Endothelial cell of umbilical vein (primary cell): Measurements from ENCODE around the gene CLDN11. TPM values are rescaled to one million over a fixed set of nuclear protein-coding genes. Genes with fewer than 3 reads are reported as not detected.

Experiments used
- BruUV-seq: library from RNA; stranded (reverse); fragments of 400-500 nt; replicated peaks from 2 replicates; lab custom pipeline; 2021; lab: Mats Ljungman, UMichigan
- CTCF ChIA-PET: fragments of 300-600, 350-600 bp; sonication (Branson Sonifier 250); formaldehyde crosslinking; loops from one replicate; lab custom pipeline; 2021; ENCODE audit warnings: antibody characterized with exemption, inconsistent platforms; lab: Charles Lee
- POLR2A ChIA-PET: fragments of 300-600, 350-600 bp; sonication (Branson Sonifier 250); formaldehyde crosslinking; loops from one replicate; lab custom pipeline; 2021; ENCODE audit warnings: antibody characterized with exemption, inconsistent platforms; lab: Charles Lee
- DNase-seq: peaks from one replicate; pipeline ENCODE4 v3.0.0-alpha.2; 2011; ENCODE audit warnings: low read depth, low spot score
- FAIRE-seq: peaks from 2 replicates; lab custom pipeline; 2011; peaks lifted over from hg19 to GRCh38; lab: Jason Lieb, UNC
- H2AFZ ChIP-seq: 2 replicates; pipeline ENCODE4 v1.6.0; 2012; ENCODE audit warnings: low read depth, low read length, control low read depth, inconsistent platforms
- H3K27ac ChIP-seq: 2 replicates; pipeline ENCODE4 v1.5.1; 2011; ENCODE audit warnings: low read depth, mild to moderate bottlenecking, control low read depth, low read length, moderate library complexity; ENCODE audit not compliant: insufficient read depth
- H3K27me3 ChIP-seq, 2 experiments: 2 replicates each; pipeline versions ENCODE4 v1.6.0 to v1.6.1; 2011; ENCODE audit warnings: low read length in 2 of 2, mixed read lengths in 1 of 2; ENCODE audit not compliant: control insufficient read depth in 2 of 2, insufficient read depth in 2 of 2
- H3K36me3 ChIP-seq, 2 experiments: 2 replicates in 1 of 2; 3 replicates in 1 of 2; pipeline ENCODE4 v1.5.1; 2011; ENCODE audit warnings: low read length in 2 of 2, mild to moderate bottlenecking in 1 of 2, moderate library complexity in 1 of 2; ENCODE audit not compliant: control insufficient read depth in 2 of 2, insufficient read depth in 2 of 2; ENCODE audit errors: extremely low read depth in 1 of 2
- H3K4me1 ChIP-seq: 3 replicates; pipeline ENCODE4 v1.5.1; 2011; ENCODE audit warnings: mild to moderate bottlenecking, low read length; ENCODE audit not compliant: control insufficient read depth, insufficient read depth; ENCODE audit errors: extremely low read depth
- H3K4me2 ChIP-seq: 2 replicates; pipeline ENCODE4 v1.6.1; 2011; ENCODE audit warnings: low read length, control low read depth, mixed read lengths; ENCODE audit not compliant: insufficient read depth
- H3K4me3 ChIP-seq, 3 experiments: fragments of 200-600 bp in 1 of 3; sonication (generic), shearing (Covaris generic) in 1 of 3; replicated peaks in 1 of 3; 2 replicates each; pipeline ENCODE4 v1.5.1; 2011 to 2016; ENCODE audit warnings: control low read depth in 3 of 3, low read length in 3 of 3, mild to moderate bottlenecking in 2 of 3, inconsistent platforms in 1 of 3, low read depth in 1 of 3, moderate library complexity in 1 of 3; ENCODE audit not compliant: insufficient read depth in 1 of 3
- H3K79me2 ChIP-seq: 2 replicates; pipeline ENCODE4 v1.6.0; 2012; ENCODE audit warnings: low read length, inconsistent platforms; ENCODE audit not compliant: control insufficient read depth, insufficient read depth
- H3K9ac ChIP-seq: replicated peaks from 2 replicates; pipeline ENCODE3; 2011; ENCODE audit warnings: low read length, control low read depth; ENCODE audit not compliant: insufficient read depth; ENCODE audit errors: extremely low read depth
- H3K9me1 ChIP-seq: replicated peaks from 3 replicates; pipeline ENCODE4 v1.6.0; 2011; ENCODE audit warnings: mild to moderate bottlenecking, low read length; ENCODE audit not compliant: control insufficient read depth, insufficient read depth; ENCODE audit errors: extremely low read depth
- H3K9me3 ChIP-seq: replicated peaks from 2 replicates; pipeline ENCODE4 v1.5.1; 2012; ENCODE audit warnings: low read length, inconsistent platforms; ENCODE audit not compliant: control insufficient read depth, insufficient read depth
- H4K20me1 ChIP-seq: replicated peaks from 2 replicates; pipeline ENCODE3; 2011; ENCODE audit warnings: mild to moderate bottlenecking, low read length; ENCODE audit not compliant: control insufficient read depth, insufficient read depth; ENCODE audit errors: extremely low read depth
- CTCF ChIP-seq, 2 donors: IDR thresholded peaks; 1 replicate in 1 of 2; 2 replicates in 1 of 2; pipeline ENCODE4 v1.5.1; 2011; ENCODE audit warnings: low read length in 2 of 2, mild to moderate bottlenecking in 2 of 2, moderate library complexity in 2 of 2, control low read depth in 1 of 2, inconsistent platforms in 1 of 2, low read depth in 1 of 2; ENCODE audit not compliant: insufficient read depth in 1 of 2; ENCODE audit errors: extremely low read depth in 1 of 2
- EZH2 ChIP-seq: IDR thresholded peaks from 2 replicates; pipeline ENCODE4 v1.6.1; 2012; ENCODE audit warnings: borderline replicate concordance, low read depth, mild to moderate bottlenecking, moderate library complexity, low read length, inconsistent platforms; ENCODE audit not compliant: severe bottlenecking
- FOS ChIP-seq: IDR thresholded peaks from 2 replicates; pipeline ENCODE4 v1.6.1; 2011; ENCODE audit warnings: mild to moderate bottlenecking, low read length, moderate library complexity, borderline replicate concordance; ENCODE audit not compliant: insufficient read depth
- GATA2 ChIP-seq: IDR thresholded peaks from 2 replicates; pipeline ENCODE4 v1.7.0; 2011; ENCODE audit warnings: low read depth, mild to moderate bottlenecking, moderate library complexity, mixed read lengths, low read length; ENCODE audit not compliant: insufficient read length, insufficient read depth
- JUN ChIP-seq: IDR thresholded peaks from 2 replicates; pipeline ENCODE4 v1.6.1; 2011; ENCODE audit warnings: borderline replicate concordance, low read depth; ENCODE audit not compliant: insufficient read length, insufficient read depth
- MAX ChIP-seq: IDR thresholded peaks from 2 replicates; pipeline ENCODE4 v1.6.1; 2011; ENCODE audit not compliant: insufficient read depth, insufficient read length
- POLR2A ChIP-seq: IDR thresholded peaks from 2 replicates; pipeline ENCODE4 v1.6.1; 2012; ENCODE audit warnings: low read depth, mild to moderate bottlenecking, control low read depth, low read length
- POLR2AphosphoS5 ChIP-seq: IDR thresholded peaks from 2 replicates; pipeline ENCODE4 v1.6.1; 2012; ENCODE audit warnings: low read depth, mild to moderate bottlenecking, control low read depth, low read length, moderate library complexity; ENCODE audit not compliant: insufficient read depth
- dilution Hi-C: fragments of 300-500 bp; cut with MboI; formaldehyde crosslinking; loops from one replicate; pipeline ENCODE4 v1.15.0; 2019; ENCODE audit warnings: low sequenced_read_pairs; ENCODE audit not compliant: extremely low pct_ligation_motif_present
- intact Hi-C: fragments of 100-400 bp; cut with micrococcal nuclease; formaldehyde crosslinking; loops from one replicate; pipeline ENCODE4 v1.10.0; 2022
- polyA plus RNA-seq, 4 experiments: library from polyadenylated mRNA; depleted of rRNA in 3 of 4; stranded (reverse) in 3 of 4; unstranded in 1 of 4; fragments of >200 nt; gene quantifications; 2 replicates each; pipeline versions ENCODE4 v1.2.1 to v1.2.3, GENCODE V29; 2011 to 2012; ENCODE audit warnings: missing spikeins in 1 of 4
- total RNA-seq: library from RNA; stranded (reverse); gene quantifications from 2 replicates; pipeline ENCODE4 v1.2.3, GENCODE V29; 2021

The CLDN11 gene
- total and polyA plus RNA-seq, 2 donors (not counting 3 experiments of a cell fraction or from before 2014, with no cell fraction given): 147 to 395 TPM

- no peaks in the 10 kb centered on the region for H3K27me3 ChIP-seq
- H3K4me2 ChIP-seq: no peak overlapping the region
- TF ChIP-seq FOS: no peak
- no peak for TF ChIP-seq EZH2
- no peak for TF ChIP-seq CTCF (IDR thresholded peaks at IDR 0.05; ENCODE audit: extremely low read depth in 1 of 2, insufficient read depth in 1 of 2, low read depth in 1 of 2, low read length in 2 of 2)
- TF ChIP-seq GATA2: no peak
- TF ChIP-seq POLR2A: no peak
- TF ChIP-seq MAX: no peak
- no peak for TF ChIP-seq POLR2AphosphoS5
- no peak for TF ChIP-seq JUN
- H3K79me2 ChIP-seq: no peaks in the 10 kb centered on the region
- no TSS peak for BruUV-seq
- no peaks in the 10 kb centered on the region for H3K36me3 ChIP-seq
- H3K9me3 ChIP-seq: no peaks in the 10 kb centered on the region
- DNase-seq (no peak), FAIRE-seq (no peak)
- H3K4me3 ChIP-seq: no peak overlapping the region
- intact Hi-C loops: no loop called here
- POLR2A ChIA-PET: no interaction called here
- H3K27ac ChIP-seq: no peak overlapping the region
- no peaks in the 10 kb centered on the region for H3K9me1 ChIP-seq
- no peak overlapping the region for H3K9ac ChIP-seq
- dilution Hi-C loops: no loop called here
- H3K4me1 ChIP-seq: peaks cover 4% of the 10 kb centered on the region
- H2AFZ ChIP-seq: no peak overlapping the region
- H4K20me1 ChIP-seq: no peaks in the 10 kb centered on the region
- CTCF ChIA-PET: interaction anchor here (1.1 kb wide), 2 partner anchors 9 to 13 kb away, joined by 4 read pairs; no protein-coding TSS in a partner anchor
Measured at GRCh38 chr3:170458285-170458684, 39.6 kb downstream of the CLDN11 start.
